H7 (cell line): ENCODE measurements around the gene COL8A2. TPM values are rescaled to one million over a fixed set of nuclear protein-coding genes. Genes with fewer than 3 reads are reported as not detected.

Source experiments
- DNase-seq: peaks from one replicate; pipeline ENCODE4 v3.0.0; 2012
- H3K27me3 ChIP-seq: 2 replicates; pipeline ENCODE4 v1.6.0; 2011; ENCODE audit warnings: mild to moderate bottlenecking, low read length; ENCODE audit not compliant: control insufficient read depth, insufficient read depth
- H3K36me3 ChIP-seq: replicated peaks from 2 replicates; pipeline ENCODE4 v1.5.1; 2011; ENCODE audit warnings: low read length; ENCODE audit not compliant: control insufficient read depth, insufficient read depth
- H3K4me3 ChIP-seq: 2 replicates; pipeline ENCODE4 v1.5.1; 2011; ENCODE audit warnings: low read depth, mild to moderate bottlenecking, control low read depth, low read length, moderate library complexity; ENCODE audit not compliant: insufficient read depth
- total RNA-seq: library from RNA; depleted of rRNA; stranded (reverse); fragments of >200 nt; shearing (Covaris generic); gene quantifications from 2 replicates; pipeline ENCODE4 v1.2.3, GENCODE V29; 2014; rRNA removed

The COL8A2 gene
- total RNA-seq = 1.6 TPM in 2 replicates

GRCh38 chr1:36125129-36125991 is at the start of gene COL8A2:
TSS of gene COL8A2 (minus strand) at chr1:36125222. CDS start at chr1:36100242, 24,980 bp downstream.
- H3K4me3 ChIP-seq = peak within 1 kb of the TSS; percentile 41
- no peaks in the 10 kb centered on the region for H3K36me3 ChIP-seq
- H3K27me3 ChIP-seq = peaks cover 42% of the 10 kb centered on the region
- peak; percentile 91 for DNase-seq

GRCh38 chr1:36174713-36175112 is 49.7 kb upstream of the COL8A2 start:
- DNase-seq = peak; percentile 60
- no peak overlapping the region for H3K4me3 ChIP-seq
- H3K36me3 ChIP-seq = peaks cover 21% of the 10 kb centered on the region
- no peaks in the 10 kb centered on the region; the same call in 1 of the 2 replicates for H3K27me3 ChIP-seq

- Histone ChIP-seq H3K36me3 (peaks cover 18% of the 10 kb centered on the region), H3K4me3 (no peak overlapping the region)
Observed at GRCh38 chr1:36172983-36173382, 48.0 kb upstream of the COL8A2 start.

GRCh38 chr1:36172017-36172747 is 47.2 kb upstream of the COL8A2 start:
- no peak for DNase-seq
- Histone ChIP-seq H3K4me3 (no peak overlapping the region), H3K27me3 (no peaks in the 10 kb centered on the region; the same call in 1 of the 2 replicates)

More at GRCh38 chr1:36172983-36173382, 48.0 kb upstream of the COL8A2 start:
- DNase-seq = no peak
- no peaks in the 10 kb centered on the region; the same call in 1 of the 2 replicates for H3K27me3 ChIP-seq

DNA sequence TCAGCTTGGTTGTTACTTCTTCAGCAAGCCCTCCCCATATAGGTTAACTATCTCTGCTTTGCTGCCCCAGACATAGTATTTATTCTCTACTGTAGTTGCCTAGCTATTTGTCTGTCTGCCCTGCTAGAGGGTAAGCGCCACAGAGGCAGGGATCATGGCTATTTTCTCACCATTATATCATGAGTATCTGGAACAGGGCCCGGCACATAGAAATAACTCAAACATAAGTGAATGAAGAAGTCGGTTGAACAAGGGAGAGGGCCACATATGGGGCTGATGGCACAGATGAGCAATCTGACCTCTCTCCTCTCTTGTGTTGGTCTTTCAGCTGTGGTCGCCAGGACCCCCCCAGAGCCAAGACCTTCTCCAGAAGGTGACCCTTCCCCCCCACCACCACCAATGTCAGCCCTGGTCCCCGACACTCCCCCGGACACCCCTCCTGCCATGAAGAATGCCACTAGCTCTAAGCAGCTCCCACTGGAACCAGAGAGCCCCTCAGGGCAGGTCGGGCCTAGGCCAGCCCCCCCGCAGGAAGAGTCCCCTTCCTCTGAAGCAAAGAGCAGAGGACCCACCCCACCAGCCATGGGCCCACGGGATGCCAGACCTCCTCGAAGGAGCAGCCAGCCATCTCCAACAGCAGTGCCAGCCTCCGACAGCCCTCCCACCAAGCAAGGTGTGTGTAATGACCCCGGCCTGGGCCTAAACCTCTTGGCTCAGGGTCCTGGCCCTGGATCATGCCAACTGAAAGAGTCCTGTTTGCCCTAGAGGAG is 45.8 kb upstream of the COL8A2 start:
- DNase-seq = peak; percentile 44
- Histone ChIP-seq H3K4me3 (no peak overlapping the region), H3K27me3 (no peaks in the 10 kb centered on the region), H3K36me3 (peaks cover 18% of the 10 kb centered on the region)

More at GRCh38 chr1:36172017-36172747, 47.2 kb upstream of the COL8A2 start:
- H3K36me3 ChIP-seq = peaks cover 18% of the 10 kb centered on the region

- peaks cover 15% of the 10 kb centered on the region for H3K36me3 ChIP-seq
- no peak overlapping the region for H3K4me3 ChIP-seq
- no peak for DNase-seq
- H3K27me3 ChIP-seq = no peaks in the 10 kb centered on the region
Observed at GRCh38 chr1:36168514-36168913, 43.5 kb upstream of the COL8A2 start.

- peaks cover 7% of the 10 kb centered on the region for H3K36me3 ChIP-seq
- no peak overlapping the region for H3K4me3 ChIP-seq
- DNase-seq = no peak
- H3K27me3 ChIP-seq = no peaks in the 10 kb centered on the region
Observed at GRCh38 chr1:36166938-36167905, 42.2 kb upstream of the COL8A2 start.

DNA sequence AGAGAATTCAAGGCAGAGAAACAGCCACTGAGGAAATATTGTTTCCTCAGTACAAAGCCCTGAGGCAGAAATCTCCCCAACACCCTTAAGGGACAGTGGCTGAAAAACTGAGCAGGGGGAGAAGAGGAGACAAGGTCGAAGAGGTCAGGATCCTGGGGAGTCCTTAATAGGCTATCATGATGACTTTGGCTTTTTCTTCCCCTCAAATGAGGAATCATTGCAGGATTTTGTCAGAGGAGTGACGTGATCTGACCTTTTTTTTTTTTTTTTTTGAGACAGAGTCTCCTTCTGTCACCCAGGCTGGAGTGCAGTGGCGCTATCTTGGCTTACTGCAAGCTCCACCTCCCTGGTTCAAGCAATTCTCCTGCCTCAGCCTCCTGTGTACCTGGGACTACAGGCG is 41.1 kb upstream of the COL8A2 start:
- Histone ChIP-seq H3K36me3 (peaks cover 2% of the 10 kb centered on the region), H3K27me3 (no peaks in the 10 kb centered on the region), H3K4me3 (no peak overlapping the region)
- DNase-seq = no peak

GRCh38 chr1:36165145-36165544 is 40.1 kb upstream of the COL8A2 start:
- Histone ChIP-seq H3K27me3 (no peaks in the 10 kb centered on the region), H3K4me3 (no peak overlapping the region), H3K36me3 (no peaks in the 10 kb centered on the region; the same call in 1 of the 2 replicates)
- DNase-seq = no peak

DNA sequence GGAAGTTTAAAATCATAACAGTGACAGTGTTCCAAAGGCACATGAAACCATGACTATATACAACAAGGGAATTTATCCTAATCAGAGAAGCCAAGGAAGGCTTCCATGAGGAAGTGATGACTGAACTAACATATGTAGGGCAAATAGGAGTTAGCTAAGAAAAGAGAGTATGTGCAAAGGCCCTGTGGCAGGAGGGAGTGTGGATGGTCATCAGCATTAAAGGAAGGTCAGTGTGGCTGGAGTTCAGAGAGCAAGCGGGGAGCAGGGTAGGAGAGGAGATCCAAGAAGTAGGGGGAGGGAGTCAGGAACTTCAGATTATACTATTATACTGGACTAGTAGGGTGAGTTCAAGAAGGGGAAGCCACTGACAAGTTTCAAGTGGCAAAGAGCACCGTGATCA is 39.3 kb upstream of the COL8A2 start:
- no peaks in the 10 kb centered on the region for H3K27me3 ChIP-seq
- DNase-seq = no peak
- peaks cover 1% of the 10 kb centered on the region; the same call in 1 of the 2 replicates for H3K36me3 ChIP-seq
- H3K4me3 ChIP-seq = no peak overlapping the region

DNA sequence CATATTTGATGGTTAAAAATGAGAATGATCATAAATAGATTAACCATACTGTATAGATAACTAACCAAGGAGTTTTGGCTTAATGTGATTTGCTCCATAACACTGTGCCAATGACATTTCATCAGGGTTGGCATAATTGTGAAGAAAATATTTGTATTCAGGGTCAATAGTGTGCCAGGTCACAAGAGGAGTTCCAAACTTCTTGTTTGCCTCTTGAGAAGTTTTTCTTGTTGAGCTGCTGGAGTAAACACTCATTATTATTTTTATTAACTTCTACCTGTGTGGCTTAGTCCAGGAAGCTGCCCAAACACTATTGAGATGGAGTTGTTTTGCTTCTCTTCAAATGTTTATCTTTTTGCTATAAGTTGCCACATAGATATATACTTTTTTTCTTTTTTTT is 38.4 kb upstream of the COL8A2 start:
- H3K27me3 ChIP-seq = no peaks in the 10 kb centered on the region
- peaks cover 1% of the 10 kb centered on the region; the same call in 1 of the 2 replicates for H3K36me3 ChIP-seq
- DNase-seq = no peak
- H3K4me3 ChIP-seq = no peak overlapping the region

GRCh38 chr1:36162680-36163239 is 37.7 kb upstream of the COL8A2 start:
- H3K27me3 ChIP-seq = no peaks in the 10 kb centered on the region
- H3K36me3 ChIP-seq = peaks cover 1% of the 10 kb centered on the region; the same call in 1 of the 2 replicates
- no peak overlapping the region for H3K4me3 ChIP-seq
- no peak for DNase-seq
